Measurements from ENCODE around the gene ADAMTS19.
"Not testable (repeated sequence)": the region's sequence is repeated elsewhere in the genome, so short reads cannot be mapped to it uniquely, and the experiment has no call there.

The ADAMTS19 gene, protein sequence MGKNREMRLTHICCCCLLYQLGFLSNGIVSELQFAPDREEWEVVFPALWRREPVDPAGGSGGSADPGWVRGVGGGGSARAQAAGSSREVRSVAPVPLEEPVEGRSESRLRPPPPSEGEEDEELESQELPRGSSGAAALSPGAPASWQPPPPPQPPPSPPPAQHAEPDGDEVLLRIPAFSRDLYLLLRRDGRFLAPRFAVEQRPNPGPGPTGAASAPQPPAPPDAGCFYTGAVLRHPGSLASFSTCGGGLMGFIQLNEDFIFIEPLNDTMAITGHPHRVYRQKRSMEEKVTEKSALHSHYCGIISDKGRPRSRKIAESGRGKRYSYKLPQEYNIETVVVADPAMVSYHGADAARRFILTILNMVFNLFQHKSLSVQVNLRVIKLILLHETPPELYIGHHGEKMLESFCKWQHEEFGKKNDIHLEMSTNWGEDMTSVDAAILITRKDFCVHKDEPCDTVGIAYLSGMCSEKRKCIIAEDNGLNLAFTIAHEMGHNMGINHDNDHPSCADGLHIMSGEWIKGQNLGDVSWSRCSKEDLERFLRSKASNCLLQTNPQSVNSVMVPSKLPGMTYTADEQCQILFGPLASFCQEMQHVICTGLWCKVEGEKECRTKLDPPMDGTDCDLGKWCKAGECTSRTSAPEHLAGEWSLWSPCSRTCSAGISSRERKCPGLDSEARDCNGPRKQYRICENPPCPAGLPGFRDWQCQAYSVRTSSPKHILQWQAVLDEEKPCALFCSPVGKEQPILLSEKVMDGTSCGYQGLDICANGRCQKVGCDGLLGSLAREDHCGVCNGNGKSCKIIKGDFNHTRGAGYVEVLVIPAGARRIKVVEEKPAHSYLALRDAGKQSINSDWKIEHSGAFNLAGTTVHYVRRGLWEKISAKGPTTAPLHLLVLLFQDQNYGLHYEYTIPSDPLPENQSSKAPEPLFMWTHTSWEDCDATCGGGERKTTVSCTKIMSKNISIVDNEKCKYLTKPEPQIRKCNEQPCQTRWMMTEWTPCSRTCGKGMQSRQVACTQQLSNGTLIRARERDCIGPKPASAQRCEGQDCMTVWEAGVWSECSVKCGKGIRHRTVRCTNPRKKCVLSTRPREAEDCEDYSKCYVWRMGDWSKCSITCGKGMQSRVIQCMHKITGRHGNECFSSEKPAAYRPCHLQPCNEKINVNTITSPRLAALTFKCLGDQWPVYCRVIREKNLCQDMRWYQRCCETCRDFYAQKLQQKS

DNA sequence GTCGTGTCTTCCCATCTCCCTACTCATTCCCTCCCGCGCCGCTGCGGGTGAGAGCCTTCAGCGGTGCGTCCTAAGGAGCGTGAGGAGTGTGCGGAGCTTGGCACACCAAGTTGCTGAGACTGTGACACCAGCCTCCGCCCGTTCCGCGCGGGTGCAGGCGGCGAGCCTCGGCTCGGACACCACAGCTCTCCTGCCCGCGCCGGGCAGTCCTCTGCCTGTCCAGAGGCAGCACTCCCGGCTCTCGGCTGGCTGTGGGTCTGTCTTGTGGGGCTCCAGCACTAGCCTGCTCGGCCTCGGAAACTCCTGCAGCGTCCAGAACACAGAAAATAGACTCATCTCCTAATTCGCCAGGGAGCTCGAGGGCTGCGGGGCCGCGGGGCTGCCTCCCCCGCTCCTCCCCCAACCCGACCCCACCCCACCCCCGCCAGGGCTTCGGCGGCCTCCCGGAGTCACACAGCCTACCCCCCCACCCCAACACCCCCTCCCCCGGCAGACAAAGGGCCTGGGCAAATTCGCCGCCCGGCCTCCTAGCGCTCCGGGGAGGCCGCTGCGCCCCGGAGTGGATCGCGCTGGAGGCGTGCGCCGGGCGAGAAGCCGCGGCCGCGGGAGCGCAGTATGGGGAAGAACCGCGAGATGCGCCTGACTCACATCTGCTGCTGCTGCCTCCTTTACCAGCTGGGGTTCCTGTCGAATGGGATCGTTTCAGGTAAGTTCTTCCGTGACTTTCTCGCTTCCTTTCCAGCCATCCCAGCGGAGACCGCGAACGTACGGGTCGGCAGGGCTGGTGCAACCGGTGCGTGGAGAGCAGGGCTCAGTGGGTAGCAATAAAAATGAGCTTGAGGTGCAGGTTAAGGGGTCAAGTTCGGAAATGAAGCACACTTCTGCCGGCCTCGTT, at the start of gene ADAMTS19:
Gene ADAMTS19 (plus strand): TSS at position 522 of the 895 bp plus-strand sequence. CDS start 94 bp downstream, at position 616.
- peak in 7 of 14 donors; percentile 5 to 46 (median 16) for DNase-seq

DNA sequence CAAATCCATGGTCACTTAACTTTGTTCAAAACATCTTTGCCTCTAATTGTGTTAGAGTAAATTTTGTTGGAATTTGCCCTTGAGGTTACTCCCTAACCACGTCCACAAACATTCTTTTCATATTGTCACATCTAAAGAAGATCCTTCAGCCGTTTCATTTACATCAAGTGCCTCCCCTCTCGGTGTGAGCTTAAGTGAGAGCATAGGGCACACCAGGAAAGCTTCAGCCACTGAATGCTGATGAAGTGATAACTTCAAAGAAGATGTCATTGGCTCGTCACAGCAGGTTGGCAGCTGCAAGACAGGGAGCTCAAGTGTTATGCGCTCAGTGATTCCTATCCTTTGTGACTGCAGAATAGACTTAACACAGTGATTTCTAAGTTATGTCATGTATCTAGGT, 49.6 kb upstream of the ADAMTS19 start:
- DNase-seq: no peak

- no peak for DNase-seq
These were observed 47.4 kb upstream of the ADAMTS19 start for GRCh38 chr5:129412721-129413120.

DNA sequence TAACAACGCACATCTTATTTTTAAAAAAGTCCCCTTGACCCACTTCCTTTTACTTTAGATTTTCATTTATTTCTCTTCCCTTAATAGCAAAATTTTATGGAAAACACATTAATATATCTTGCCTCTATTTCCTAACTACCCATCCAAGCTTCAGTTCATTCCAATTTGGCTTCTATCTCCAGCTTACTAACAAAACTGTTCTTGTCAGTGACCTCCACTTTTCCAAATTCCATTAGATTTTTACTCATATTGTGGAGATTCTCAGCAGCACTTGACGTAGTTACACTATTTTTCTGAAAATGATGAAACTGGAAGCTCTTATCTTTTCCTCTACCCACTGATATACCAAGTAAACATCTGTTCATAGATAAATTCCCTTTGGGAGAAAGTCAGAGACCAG, 46.5 kb upstream of the ADAMTS19 start:
- no peak for DNase-seq

DNA sequence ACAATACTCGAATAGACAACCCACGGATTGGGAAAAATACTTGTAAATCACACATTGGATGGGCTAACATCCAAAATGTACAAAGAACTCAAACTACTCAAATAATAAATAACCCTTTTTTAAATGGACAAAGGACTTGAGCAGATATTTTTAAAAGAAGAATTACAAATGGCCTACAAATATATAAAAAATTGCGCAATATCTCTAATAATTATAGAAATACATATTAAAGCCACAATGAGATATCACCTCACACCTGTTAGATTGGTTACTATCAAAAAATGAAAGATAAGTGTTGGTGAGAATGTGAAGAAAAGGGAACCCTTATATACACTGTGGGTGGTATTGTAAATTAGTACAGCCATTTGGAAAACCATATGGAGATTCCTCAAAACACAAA, 40.8 kb upstream of the ADAMTS19 start:
- no peak for DNase-seq

DNA sequence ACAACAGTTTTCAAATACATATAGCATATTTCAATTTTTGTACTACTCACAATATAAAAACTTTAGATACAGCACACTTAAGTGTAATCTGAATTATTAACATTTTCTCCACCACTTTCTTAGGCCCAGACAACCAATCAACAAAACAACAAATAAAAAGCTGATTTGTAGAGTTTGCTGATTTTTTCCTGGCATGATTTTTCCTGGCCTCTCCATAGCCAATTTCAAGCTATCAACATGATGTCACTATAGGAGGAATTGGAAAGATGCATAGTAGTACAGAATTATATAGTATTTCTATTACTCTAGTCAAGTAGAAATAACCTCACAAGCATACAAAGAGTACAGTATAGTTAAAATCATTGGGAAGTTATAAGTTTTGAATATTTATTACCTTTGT, 35.1 kb upstream of the ADAMTS19 start:
- DNase-seq: no peak

- no peak for DNase-seq
These were observed 34.0 kb upstream of the ADAMTS19 start for GRCh38 chr5:129426071-129426470.

DNA sequence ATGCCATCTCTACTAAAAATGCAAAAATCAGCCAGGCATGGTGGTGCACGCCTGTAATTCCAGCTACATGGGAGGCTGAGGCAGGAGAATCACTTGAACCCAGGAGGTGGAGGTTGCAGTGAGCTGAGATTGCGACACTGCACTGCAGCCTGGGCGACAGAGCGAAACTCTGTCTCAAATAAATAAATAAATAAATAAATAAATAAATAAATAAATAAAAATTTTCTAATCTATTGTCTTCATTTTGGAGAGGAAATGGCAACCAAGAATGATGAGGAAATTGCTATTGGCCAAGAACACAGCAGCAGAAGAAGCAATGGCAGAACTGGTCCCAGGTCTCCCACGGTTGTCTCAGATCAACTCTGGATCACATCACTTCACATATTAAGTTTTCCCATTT, 31.5 kb upstream of the ADAMTS19 start:
- DNase-seq: not testable (repeated sequence)

GRCh38 chr5:129431406-129431805, 28.7 kb upstream of the ADAMTS19 start:
- DNase-seq: no peak

DNA sequence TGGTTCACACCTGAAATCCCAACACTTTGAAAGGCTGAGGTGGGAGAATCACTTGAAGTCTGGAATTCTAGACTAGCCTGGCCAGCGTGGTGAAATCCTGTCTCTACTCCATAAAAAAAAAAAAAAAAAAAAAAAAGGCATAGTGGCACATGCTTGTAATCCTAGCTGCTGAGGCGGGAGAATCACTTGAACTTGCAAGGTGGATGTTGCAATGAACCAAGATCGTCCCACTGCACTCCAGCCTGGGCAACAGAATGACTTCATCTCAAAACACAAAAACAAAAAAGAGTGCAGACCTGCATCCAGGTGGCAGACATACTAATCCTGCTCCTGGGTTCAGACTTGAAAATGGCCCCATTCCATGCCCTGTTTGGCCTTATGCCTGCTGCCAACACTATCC, 21.8 kb upstream of the ADAMTS19 start:
- DNase-seq: no peak

- DNase-seq: no peak
These were observed 19.7 kb upstream of the ADAMTS19 start for GRCh38 chr5:129440424-129440823.

- no peak for DNase-seq
These were observed 19.0 kb upstream of the ADAMTS19 start for GRCh38 chr5:129441096-129441495.

DNA sequence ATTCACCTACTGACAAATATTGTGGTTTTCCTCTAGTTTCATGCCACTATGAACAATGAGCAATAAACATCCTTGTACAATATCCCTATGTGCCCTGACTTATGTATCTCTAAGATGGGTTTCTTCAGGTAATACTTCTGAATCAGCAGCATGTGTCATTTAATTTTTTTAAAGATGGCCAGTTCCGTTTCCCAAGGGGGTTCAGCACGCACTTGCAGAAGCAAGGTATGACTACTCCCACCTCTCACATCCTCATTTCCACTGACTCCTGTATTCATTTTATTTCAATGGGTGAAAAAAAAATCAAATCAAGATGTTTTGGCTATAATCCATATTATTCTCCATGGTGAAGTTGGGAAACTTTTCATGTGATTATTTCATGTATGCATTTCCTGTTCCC, 14.7 kb upstream of the ADAMTS19 start:
- DNase-seq: no peak

DNA sequence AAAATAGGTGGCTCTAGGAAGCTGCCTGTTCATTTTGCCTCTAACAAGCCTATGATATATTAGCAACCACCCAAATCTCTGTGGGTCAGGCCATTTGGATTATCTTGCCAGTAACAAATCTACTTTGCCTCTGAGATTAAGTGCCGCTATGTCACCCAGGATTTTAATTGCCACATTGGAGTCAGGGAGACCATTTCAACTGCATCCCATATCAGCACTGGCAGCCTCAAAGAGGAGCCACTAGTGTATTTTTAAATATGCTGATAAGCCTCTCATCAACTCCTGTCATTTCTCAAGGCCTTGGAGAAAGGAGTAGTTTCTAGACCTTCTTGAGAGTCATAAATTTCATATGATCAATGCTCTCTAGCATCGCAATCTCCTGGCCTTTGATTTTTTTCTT, 12.1 kb upstream of the ADAMTS19 start:
- DNase-seq: no peak

GRCh38 chr5:129448654-129449053, 11.4 kb upstream of the ADAMTS19 start:
- DNase-seq: no peak

GRCh38 chr5:129454461-129454860, 5.6 kb upstream of the ADAMTS19 start:
- no peak for DNase-seq

DNA sequence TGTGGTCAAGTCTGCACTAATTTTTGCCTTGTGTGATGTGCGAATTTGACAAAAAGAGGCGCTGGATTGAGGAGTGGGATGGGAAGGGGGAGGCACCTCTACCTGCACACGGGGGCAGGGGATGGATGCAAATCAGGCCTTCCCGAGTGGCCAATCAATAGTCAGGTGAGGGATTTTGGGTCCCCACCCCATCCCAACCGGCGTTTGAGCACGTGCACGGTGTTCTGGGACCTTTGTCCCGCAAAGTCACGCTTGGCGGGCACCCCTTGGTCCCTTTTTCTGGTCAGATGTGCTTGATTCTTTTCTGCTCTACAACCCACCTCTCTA, 685 bp upstream of the ADAMTS19 start:
- peak in 2 of 14 donors; percentile 23 to 46 for DNase-seq

DNA sequence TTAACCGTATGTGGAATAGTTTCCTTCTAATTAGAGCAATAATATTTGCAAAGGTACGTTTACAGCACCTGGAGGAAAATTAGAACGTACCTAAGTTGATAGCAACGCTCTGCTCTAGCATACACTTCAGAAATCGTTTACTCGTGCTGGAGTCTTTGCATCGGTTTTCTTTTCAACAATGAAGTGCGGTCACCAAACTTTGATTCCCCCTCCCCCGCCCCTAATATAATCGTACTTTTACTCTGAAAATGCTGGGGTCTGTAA, 506 bp downstream of the ADAMTS19 start:
- no peak for DNase-seq

DNA sequence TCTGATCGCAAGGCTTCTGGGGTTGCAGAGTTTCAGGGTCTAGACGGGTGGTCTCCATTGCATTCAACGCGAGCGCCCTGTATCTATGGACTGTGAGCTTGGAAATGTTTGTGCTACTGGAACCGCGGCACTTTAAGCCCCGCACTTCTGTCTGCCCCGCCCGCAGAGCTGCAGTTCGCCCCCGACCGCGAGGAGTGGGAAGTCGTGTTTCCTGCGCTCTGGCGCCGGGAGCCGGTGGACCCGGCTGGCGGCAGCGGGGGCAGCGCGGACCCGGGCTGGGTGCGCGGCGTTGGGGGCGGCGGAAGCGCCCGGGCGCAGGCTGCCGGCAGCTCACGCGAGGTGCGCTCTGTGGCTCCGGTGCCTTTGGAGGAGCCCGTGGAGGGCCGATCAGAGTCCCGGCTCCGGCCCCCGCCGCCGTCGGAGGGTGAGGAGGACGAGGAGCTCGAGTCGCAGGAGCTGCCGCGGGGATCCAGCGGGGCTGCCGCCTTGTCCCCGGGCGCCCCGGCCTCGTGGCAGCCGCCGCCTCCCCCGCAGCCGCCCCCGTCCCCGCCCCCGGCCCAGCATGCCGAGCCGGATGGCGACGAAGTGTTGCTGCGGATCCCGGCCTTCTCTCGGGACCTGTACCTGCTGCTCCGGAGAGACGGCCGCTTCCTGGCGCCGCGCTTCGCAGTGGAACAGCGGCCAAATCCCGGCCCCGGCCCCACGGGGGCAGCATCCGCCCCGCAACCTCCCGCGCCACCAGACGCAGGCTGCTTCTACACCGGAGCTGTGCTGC, 1.0 kb downstream of the ADAMTS19 start:
- DNase-seq: peak in 6 of 14 donors; percentile 15 to 44 (median 26)

GRCh38 chr5:129461711-129462332, 1.7 kb downstream of the ADAMTS19 start:
- peak in 1 of 14 donors; percentile 20 for DNase-seq
